Bronchial epithelial cell (primary cell): ENCODE results near the gene HTRA3. TPM values are rescaled to one million over a fixed set of nuclear protein-coding genes. Genes with fewer than 3 reads are reported as not detected.

Source experiments
- DNase-seq: peaks from one replicate; pipeline ENCODE4 v3.0.0-alpha.2; 2010; ENCODE audit warnings: low read depth
- FAIRE-seq: peaks from 2 replicates; lab custom pipeline; 2011; peaks lifted over from hg19 to GRCh38; lab: Jason Lieb, UNC
- H3K27me3 ChIP-seq: 2 replicates; pipeline ENCODE4 v1.5.1; 2011; ENCODE audit warnings: low read length; ENCODE audit not compliant: control insufficient read depth, insufficient read depth
- H3K36me3 ChIP-seq: 2 replicates; pipeline ENCODE4 v1.5.1; 2011; ENCODE audit warnings: low read length; ENCODE audit not compliant: control insufficient read depth, insufficient read depth
- H3K4me3 ChIP-seq: 2 replicates; pipeline ENCODE4 v1.5.1; 2011; ENCODE audit warnings: mild to moderate bottlenecking, low read depth, low read length, control low read depth
- total RNA-seq: library from RNA; depleted of rRNA; stranded (reverse); fragments of >200 nt; gene quantifications from 2 replicates; pipeline ENCODE4 v1.2.1, GENCODE V29; 2014
- TF ChIP-seq, protein P1 (sequence below): IDR thresholded peaks from 2 replicates; pipeline ENCODE4 v1.5.1; 2011; ENCODE audit warnings: mild to moderate bottlenecking, moderate library complexity, low read length, control low read depth, inconsistent platforms; ENCODE audit not compliant: insufficient read depth, severe bottlenecking

HTRA3 gene
- total RNA-seq, 1 donor from 2014 or later, result 0.26 TPM

DNA sequence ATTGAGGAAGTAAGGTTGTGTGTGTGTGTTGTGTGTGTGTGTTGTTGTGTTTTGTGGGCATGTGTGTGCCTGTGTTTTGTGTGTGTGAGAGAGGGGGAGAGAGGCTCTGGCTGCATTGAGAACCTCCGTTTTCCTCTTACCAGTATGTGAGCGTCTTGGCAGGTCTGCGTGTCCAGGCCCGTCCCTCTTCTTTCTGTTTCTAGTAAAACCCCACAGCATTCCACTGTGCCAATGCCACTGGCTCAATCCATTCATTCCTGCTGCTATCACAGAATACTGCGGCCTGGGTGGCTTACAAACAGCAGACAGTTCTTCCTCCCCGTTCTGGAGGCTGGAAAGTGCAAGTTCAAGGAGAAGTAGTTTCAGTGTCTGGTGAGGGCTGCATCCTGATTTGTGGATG, 15.5 kb upstream of the HTRA3 start:
- H3K4me3 ChIP-seq, result no peak overlapping the region
- no peaks in the 10 kb centered on the region for H3K36me3 ChIP-seq
- TF ChIP-seq, protein P1, sequence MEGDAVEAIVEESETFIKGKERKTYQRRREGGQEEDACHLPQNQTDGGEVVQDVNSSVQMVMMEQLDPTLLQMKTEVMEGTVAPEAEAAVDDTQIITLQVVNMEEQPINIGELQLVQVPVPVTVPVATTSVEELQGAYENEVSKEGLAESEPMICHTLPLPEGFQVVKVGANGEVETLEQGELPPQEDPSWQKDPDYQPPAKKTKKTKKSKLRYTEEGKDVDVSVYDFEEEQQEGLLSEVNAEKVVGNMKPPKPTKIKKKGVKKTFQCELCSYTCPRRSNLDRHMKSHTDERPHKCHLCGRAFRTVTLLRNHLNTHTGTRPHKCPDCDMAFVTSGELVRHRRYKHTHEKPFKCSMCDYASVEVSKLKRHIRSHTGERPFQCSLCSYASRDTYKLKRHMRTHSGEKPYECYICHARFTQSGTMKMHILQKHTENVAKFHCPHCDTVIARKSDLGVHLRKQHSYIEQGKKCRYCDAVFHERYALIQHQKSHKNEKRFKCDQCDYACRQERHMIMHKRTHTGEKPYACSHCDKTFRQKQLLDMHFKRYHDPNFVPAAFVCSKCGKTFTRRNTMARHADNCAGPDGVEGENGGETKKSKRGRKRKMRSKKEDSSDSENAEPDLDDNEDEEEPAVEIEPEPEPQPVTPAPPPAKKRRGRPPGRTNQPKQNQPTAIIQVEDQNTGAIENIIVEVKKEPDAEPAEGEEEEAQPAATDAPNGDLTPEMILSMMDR, result no peak
- H3K27me3 ChIP-seq, result no peaks in the 10 kb centered on the region
- FAIRE-seq, result no peak
- peak; percentile 75 for DNase-seq

DNA sequence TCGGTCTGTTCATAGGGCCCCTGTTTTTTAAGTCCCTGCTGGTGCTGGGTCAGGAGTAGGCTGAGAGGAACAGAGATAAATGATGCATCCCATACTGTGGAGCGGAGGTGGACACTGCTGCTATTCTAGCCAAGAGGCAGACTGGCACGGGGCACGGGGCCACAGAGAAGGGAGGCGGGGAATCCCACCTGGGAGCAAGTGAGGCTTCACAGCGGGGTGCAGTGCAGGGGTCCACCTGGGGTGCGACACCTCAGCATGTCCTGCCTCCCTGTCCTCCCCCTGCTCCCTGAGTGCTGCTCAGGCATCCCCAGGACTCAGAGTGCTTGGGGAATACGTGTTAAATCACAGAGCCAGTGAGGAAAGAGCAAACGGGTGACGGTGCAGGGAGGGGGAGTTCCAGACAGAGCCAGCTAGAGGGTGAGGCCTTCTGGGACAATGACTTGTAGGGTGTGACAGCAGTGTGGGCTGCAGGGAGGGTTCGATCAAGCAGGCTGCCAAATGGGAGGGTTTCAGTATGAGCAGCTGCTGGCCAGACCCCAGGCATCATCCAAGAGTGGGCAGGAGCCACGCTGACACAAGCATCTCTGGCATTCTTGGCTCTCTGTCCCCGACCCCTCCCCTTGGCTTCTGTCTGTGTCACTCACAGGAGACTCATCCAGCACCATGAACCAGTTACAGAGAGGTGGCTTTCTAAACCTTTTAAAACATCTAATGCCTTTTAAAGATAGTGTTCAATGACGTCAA, 13.7 kb upstream of the HTRA3 start:
- peak; percentile 60 for FAIRE-seq
- TF ChIP-seq, protein P1, result no peak
- Histone ChIP-seq H3K27me3 (no peaks in the 10 kb centered on the region), H3K36me3 (no peaks in the 10 kb centered on the region), H3K4me3 (no peak overlapping the region)
- no peak for DNase-seq

DNA sequence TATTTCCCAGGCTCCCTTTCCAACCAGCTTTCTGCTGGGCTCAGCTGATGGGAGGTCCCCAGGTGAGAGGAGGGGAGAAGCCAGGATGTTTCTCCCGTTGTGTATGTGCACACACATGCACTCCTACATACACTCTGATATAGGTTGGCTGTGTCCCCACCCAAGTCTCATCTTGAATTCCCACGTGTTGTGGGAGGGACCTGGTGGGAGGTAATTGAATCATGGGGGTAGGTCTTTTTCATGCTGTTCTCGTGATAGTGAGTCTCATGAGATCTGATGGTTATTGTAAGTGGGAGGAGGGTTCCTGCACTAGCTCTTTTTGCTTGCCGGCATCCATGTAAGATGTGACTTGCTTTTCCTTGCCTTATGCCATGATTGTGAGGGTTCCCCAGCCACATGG, 11.7 kb upstream of the HTRA3 start:
- TF ChIP-seq, protein P1, result no peak
- DNase-seq (no peak), FAIRE-seq (no peak)
- Histone ChIP-seq H3K27me3 (no peaks in the 10 kb centered on the region), H3K4me3 (no peak overlapping the region), H3K36me3 (no peaks in the 10 kb centered on the region)

- no peak overlapping the region for H3K4me3 ChIP-seq
- FAIRE-seq (no peak), DNase-seq (no peak)
- no peaks in the 10 kb centered on the region for H3K36me3 ChIP-seq
- TF ChIP-seq, protein P1, result no peak
- H3K27me3 ChIP-seq, result no peaks in the 10 kb centered on the region
Observed at GRCh38 chr4:8258552-8259212, 10.9 kb upstream of the HTRA3 start.

DNA sequence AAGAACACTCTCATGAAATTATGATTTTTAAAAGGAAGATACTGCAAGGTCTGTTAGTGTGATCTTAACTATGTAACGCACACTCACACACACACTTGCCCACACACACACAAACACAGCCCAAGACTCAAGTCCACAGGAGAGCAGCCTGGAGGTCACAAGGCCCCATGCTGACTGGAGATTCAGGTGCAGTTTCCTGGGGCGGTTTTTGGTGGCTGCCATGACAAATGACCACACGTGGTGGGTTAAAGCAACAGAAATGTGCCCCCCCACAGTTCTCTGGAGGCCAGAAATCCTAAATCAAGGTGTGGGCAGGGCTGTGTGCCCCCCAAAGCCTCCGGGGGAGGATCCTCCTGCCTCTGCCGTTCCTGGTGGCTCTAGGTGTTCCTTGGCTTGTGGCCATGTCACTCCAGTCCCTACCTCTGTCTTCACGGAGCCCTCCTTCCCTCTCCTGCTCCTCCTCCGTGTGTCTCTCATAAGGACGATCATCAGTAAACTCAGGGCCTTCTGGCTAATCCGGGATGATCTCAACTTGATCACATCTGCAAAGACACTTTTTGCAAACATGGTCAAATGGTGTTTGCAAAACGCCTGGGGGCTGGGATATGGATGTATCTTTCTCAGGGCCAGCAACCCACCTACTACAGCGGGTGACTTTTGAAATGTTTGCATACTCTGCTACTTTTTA, 9.7 kb upstream of the HTRA3 start:
- Histone ChIP-seq H3K36me3 (no peaks in the 10 kb centered on the region), H3K27me3 (no peaks in the 10 kb centered on the region), H3K4me3 (no peak overlapping the region)
- TF ChIP-seq, protein P1, result no peak
- FAIRE-seq (no peak), DNase-seq (no peak)
